Trophoblast cell (in vitro differentiated cells and primary cell): ENCODE results near the gene IFIT2.

Experiments
- DNase-seq, 2 donors: peaks; one replicate each; pipeline ENCODE4 v3.0.0-alpha.2; 2016
- H2AFZ ChIP-seq: 2 replicates; pipeline ENCODE4 v1.6.1; 2013; ENCODE audit warnings: low read length, moderate library complexity, mild to moderate bottlenecking; ENCODE audit not compliant: insufficient read depth, poor library complexity
- H2AK5ac ChIP-seq: 2 replicates; pipeline ENCODE4 v1.6.1; 2013; ENCODE audit warnings: mild to moderate bottlenecking, low read length
- H2BK120ac ChIP-seq: 2 replicates; pipeline ENCODE4 v1.6.1; 2013; ENCODE audit warnings: low read length, mild to moderate bottlenecking, moderate library complexity; ENCODE audit not compliant: insufficient read depth, poor library complexity
- H2BK12ac ChIP-seq: 2 replicates; pipeline ENCODE4 v1.6.1; 2013; ENCODE audit warnings: mild to moderate bottlenecking, low read length, moderate library complexity
- H2BK5ac ChIP-seq: 2 replicates; pipeline ENCODE4 v1.6.1; 2013; ENCODE audit warnings: low read length, low read depth, moderate library complexity, mild to moderate bottlenecking; ENCODE audit not compliant: poor library complexity
- H3K14ac ChIP-seq: 2 replicates; pipeline ENCODE4 v1.6.1; 2013; ENCODE audit warnings: mild to moderate bottlenecking, low read length
- H3K18ac ChIP-seq: 2 replicates; pipeline ENCODE4 v1.6.1; 2013; ENCODE audit warnings: mild to moderate bottlenecking, low read length
- H3K23ac ChIP-seq: 2 replicates; pipeline ENCODE4 v1.6.1; 2013; ENCODE audit warnings: low read length
- H3K27ac ChIP-seq: 2 replicates; pipeline ENCODE4 v1.5.1; 2013; ENCODE audit warnings: low read depth, mild to moderate bottlenecking, inconsistent platforms, low read length, moderate library complexity
- H3K27me3 ChIP-seq: 2 replicates; pipeline ENCODE4 v1.6.1; 2013; ENCODE audit warnings: inconsistent platforms, mild to moderate bottlenecking, low read length, moderate library complexity; ENCODE audit not compliant: insufficient read depth
- H3K36me3 ChIP-seq, 2 experiments: 1 replicate in 1 of 2; 2 replicates in 1 of 2; pipeline ENCODE4 v1.6.1; 2013; ENCODE audit warnings: low read length in 2 of 2, mild to moderate bottlenecking in 2 of 2, moderate library complexity in 1 of 2; ENCODE audit not compliant: insufficient read depth in 2 of 2, control insufficient read depth in 1 of 2
- H3K4ac ChIP-seq: 2 replicates; pipeline ENCODE4 v1.6.1; 2013; ENCODE audit warnings: low read depth, mild to moderate bottlenecking, low read length, moderate library complexity
- H3K4me1 ChIP-seq, 2 experiments: 1 replicate in 1 of 2; 2 replicates in 1 of 2; pipeline ENCODE4 v1.6.1; 2013; ENCODE audit warnings: low read length in 2 of 2, mild to moderate bottlenecking in 2 of 2, moderate library complexity in 1 of 2; ENCODE audit not compliant: insufficient read depth in 2 of 2, control insufficient read depth in 1 of 2
- H3K4me2 ChIP-seq: 2 replicates; pipeline ENCODE4 v1.6.1; 2013; ENCODE audit warnings: inconsistent platforms, mild to moderate bottlenecking, low read length, moderate library complexity
- H3K4me3 ChIP-seq: 2 replicates; pipeline ENCODE4 v1.5.1; 2013; ENCODE audit warnings: mild to moderate bottlenecking, low read depth, low read length, inconsistent platforms
- H3K79me1 ChIP-seq: one replicate; pipeline ENCODE4 v1.6.1; 2013; ENCODE audit warnings: low read length
- H3K79me2 ChIP-seq: 2 replicates; pipeline ENCODE4 v1.6.1; 2013; ENCODE audit warnings: low read length, mild to moderate bottlenecking; ENCODE audit not compliant: control insufficient read depth, insufficient read depth, poor library complexity
- H3K9ac ChIP-seq: 2 replicates; pipeline ENCODE4 v1.6.1; 2013; ENCODE audit warnings: mild to moderate bottlenecking, low read length
- H3K9me3 ChIP-seq: 2 replicates; pipeline ENCODE4 v1.6.1; 2013; ENCODE audit warnings: low read depth, mild to moderate bottlenecking, control low read depth, inconsistent platforms, low read length; ENCODE audit not compliant: insufficient read depth
- H4K12ac ChIP-seq: 2 replicates; pipeline ENCODE4 v1.6.1; 2013; ENCODE audit warnings: low read depth, mild to moderate bottlenecking, low read length, moderate library complexity
- H4K8ac ChIP-seq: 2 replicates; pipeline ENCODE4 v1.6.1; 2013; ENCODE audit warnings: low read depth, mild to moderate bottlenecking, low read length, moderate library complexity
- H4K91ac ChIP-seq: one replicate; pipeline ENCODE4 v1.6.1; 2013; ENCODE audit warnings: low read depth, mild to moderate bottlenecking, low read length, moderate library complexity
- WGBS: extraction: QIAGEN DNeasy Blood & Tissue Kit; methylation state at CpG from one replicate; pipeline ENCODE4 v1.1.7; 2013; ENCODE audit warnings: missing lambda C conversion rate; ENCODE audit not compliant: insufficient read length, insufficient coverage; ENCODE audit errors: extremely low coverage; 5-methylcytosine and 5-hydroxymethylcytosine counted together

IFIT2 gene

DNA sequence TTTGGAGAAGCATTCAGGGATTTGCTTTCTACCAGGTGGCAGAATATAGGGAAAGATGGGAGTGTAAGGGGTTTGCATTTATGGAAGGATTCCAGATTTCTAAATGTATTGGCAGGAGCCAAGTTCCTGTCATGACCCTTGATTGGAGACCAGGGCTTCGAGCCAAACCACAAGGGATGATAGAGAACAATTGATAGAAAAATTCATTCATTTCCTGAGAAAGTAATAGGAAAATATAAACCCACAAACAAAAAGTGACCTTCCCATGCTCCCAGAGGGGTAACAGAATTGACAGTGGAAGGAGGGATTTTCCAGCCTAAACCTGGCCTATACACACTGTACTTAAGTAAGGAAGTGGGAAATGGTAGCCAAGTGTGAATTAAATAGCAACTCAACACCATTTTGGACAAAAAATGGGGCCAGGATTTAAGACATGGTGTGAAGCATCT is 22.4 kb upstream of the IFIT2 start:
- WGBS = no CpG with 5 or more reads among the region's 1 CpG
- no peak overlapping the region for H4K8ac ChIP-seq
- no peak overlapping the region for H3K4me3 ChIP-seq
- H3K14ac ChIP-seq = no peak overlapping the region
- H2AK5ac ChIP-seq = no peak overlapping the region
- no peak overlapping the region for H3K9ac ChIP-seq
- H3K36me3 ChIP-seq = no peaks in the 10 kb centered on the region
- H3K23ac ChIP-seq = no peak overlapping the region
- H4K12ac ChIP-seq = no peak overlapping the region
- H3K27ac ChIP-seq = no peak overlapping the region
- no peak overlapping the region for H3K18ac ChIP-seq
- H2BK5ac ChIP-seq = no peak overlapping the region
- H3K9me3 ChIP-seq = no peaks in the 10 kb centered on the region
- H4K91ac ChIP-seq = no peak overlapping the region
- no peak overlapping the region for H3K4me2 ChIP-seq
- no peak overlapping the region for H2BK120ac ChIP-seq
- DNase-seq = no peak
- no peak overlapping the region for H2AFZ ChIP-seq
- H3K27me3 ChIP-seq = no peaks in the 10 kb centered on the region
- no peak overlapping the region for H3K4ac ChIP-seq
- peak overlapping the region; percentile 13 for H2BK12ac ChIP-seq
- peaks cover 3 to 7% of the 10 kb centered on the region in 2 experiments for H3K4me1 ChIP-seq
- H3K79me2 ChIP-seq = no peaks in the 10 kb centered on the region
- peaks cover 4% of the 10 kb centered on the region for H3K79me1 ChIP-seq

DNA sequence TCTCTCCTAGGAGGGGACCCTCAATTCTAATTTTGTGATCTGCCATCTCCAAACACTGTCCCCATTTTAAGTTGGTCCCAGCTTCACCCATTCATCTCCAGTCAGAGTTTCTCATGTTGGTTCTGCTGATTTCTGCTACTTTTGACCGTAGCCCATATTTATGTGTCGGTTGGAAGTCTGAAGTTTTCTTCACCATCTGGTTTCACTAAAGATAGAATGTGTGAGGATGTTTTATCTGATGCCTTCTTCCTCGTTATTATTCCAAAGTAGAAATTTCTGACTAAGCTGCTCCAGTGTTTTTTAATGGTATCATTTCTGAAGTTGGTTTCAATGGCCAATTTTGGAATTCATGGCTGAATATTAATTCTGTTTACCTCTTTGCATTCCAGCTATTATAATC is 21.3 kb upstream of the IFIT2 start:
- Histone ChIP-seq H3K27ac (no peak overlapping the region), H3K14ac (no peak overlapping the region), H3K4me1 (peaks cover 0 to 3% of the 10 kb centered on the region in 2 experiments), H3K4me2 (no peak overlapping the region), H3K18ac (no peak overlapping the region), H2AK5ac (no peak overlapping the region), H4K12ac (no peak overlapping the region), H4K8ac (no peak overlapping the region), H3K36me3 (no peaks in the 10 kb centered on the region), H3K23ac (no peak overlapping the region), H3K27me3 (no peaks in the 10 kb centered on the region), H2BK120ac (no peak overlapping the region), H2BK5ac (no peak overlapping the region), H3K79me2 (no peaks in the 10 kb centered on the region), H3K4ac (no peak overlapping the region), H2AFZ (no peak overlapping the region), H3K79me1 (peaks cover 4% of the 10 kb centered on the region), H4K91ac (no peak overlapping the region), H2BK12ac (no peak overlapping the region), H3K9me3 (no peaks in the 10 kb centered on the region), H3K4me3 (no peak overlapping the region), H3K9ac (no peak overlapping the region)
- no CpG with 5 or more reads among the region's 3 CpGs for WGBS
- no peak for DNase-seq

DNA sequence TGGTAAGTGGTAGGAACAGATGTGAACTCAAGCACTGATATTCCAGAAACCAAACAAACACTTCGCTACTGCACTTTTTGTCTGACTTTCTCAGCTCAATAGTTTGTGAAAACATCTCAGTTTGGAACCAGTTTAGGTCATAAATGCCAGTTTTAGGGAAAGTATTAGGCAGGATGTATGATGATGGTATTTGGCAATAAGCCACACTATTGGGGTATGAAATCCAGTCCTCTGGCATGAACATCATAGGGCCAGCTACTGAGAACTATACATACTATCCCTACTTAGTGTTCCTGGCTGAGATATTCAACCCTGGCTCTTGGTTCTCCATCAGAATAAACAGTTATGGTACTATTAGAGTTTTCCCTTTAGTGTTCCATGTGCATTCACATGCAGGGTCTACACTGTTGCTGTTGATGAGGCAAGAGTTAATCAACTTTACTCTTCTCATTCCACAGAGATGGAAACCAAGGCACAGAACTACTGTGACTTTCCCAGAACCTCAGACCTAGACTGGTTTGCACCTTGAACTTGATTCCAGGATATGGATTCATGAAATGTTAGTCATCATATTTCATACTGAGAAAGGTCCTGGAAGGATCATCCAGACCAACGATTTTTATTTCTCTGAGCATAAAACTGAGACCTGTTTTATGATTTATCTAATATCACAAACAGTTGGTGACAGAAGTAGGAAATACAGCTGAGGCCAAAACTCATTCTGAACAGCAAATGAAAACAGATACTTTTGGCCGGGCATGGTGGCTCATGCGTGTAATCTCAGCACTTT is 20.0 kb upstream of the IFIT2 start:
- H4K12ac ChIP-seq = no peak overlapping the region
- H2BK5ac ChIP-seq = no peak overlapping the region
- no peak overlapping the region for H3K9ac ChIP-seq
- no peaks in the 10 kb centered on the region for H3K36me3 ChIP-seq
- H3K27ac ChIP-seq = no peak overlapping the region
- no peaks in the 10 kb centered on the region for H3K27me3 ChIP-seq
- H3K14ac ChIP-seq = no peak overlapping the region
- no peak overlapping the region for H3K4me2 ChIP-seq
- no peak overlapping the region for H2AFZ ChIP-seq
- H2BK120ac ChIP-seq = no peak overlapping the region
- no peaks in the 10 kb centered on the region for H3K9me3 ChIP-seq
- H4K91ac ChIP-seq = no peak overlapping the region
- H3K79me1 ChIP-seq = peaks cover 4% of the 10 kb centered on the region
- no peak overlapping the region for H3K18ac ChIP-seq
- peaks cover 0 to 3% of the 10 kb centered on the region in 2 experiments for H3K4me1 ChIP-seq
- no peak overlapping the region for H3K4me3 ChIP-seq
- H4K8ac ChIP-seq = no peak overlapping the region
- no peaks in the 10 kb centered on the region for H3K79me2 ChIP-seq
- DNase-seq = no peak
- H2BK12ac ChIP-seq = no peak overlapping the region
- WGBS = no CpG with 5 or more reads among the region's 4 CpGs
- no peak overlapping the region for H3K23ac ChIP-seq
- H2AK5ac ChIP-seq = no peak overlapping the region
- H3K4ac ChIP-seq = no peak overlapping the region

DNA sequence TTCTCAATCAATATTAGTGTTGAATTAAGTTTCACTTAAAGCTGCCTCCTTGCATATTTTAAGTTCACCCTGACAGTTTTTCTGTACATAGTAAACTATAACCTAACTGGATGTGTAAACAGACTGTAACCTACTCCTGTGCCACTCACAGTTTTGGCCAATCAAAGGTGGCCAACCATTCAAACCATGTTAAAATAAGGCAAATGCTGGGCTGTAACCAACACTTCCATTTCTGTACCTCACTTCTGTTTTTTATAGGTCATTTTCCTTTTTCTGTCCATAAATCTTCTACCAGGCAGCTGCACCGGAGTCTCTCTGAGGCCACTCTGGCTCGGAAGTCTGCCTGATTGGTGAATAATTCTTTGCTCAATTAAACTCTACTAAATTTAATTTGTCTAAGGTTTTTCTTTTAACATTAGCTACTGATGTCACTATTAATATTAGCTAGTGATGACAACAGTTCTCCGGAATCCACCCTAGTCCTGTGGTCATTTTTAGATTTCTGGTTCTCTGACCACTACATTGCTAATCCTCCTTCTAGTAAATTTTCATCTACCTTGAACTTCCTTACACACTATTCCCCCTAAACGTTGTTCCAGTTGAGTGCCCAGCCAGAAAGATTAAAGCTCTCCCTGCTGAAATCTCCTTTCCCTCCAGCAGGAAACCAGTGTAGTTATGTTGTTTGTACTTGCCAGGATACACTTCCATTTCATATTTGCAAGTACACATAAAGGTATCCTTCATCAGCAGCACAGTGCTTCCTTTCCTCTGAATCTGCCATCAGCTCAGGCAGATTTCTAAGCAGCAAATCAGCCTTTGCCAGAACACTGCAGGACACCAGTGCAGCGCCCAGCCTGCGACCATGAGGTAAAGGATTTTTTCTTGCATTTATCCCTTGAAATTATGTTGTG is 18.6 kb upstream of the IFIT2 start:
- H2AFZ ChIP-seq = peak overlapping the region; percentile 8
- no peak overlapping the region for H2BK5ac ChIP-seq
- H2BK12ac ChIP-seq = no peak overlapping the region
- peaks cover 2% of the 10 kb centered on the region for H3K79me1 ChIP-seq
- H3K79me2 ChIP-seq = no peaks in the 10 kb centered on the region
- H3K27ac ChIP-seq = no peak overlapping the region
- H3K9me3 ChIP-seq = no peaks in the 10 kb centered on the region
- no peak for DNase-seq
- H2BK120ac ChIP-seq = no peak overlapping the region
- no CpG with 5 or more reads among the region's 6 CpGs for WGBS
- H3K4me1 ChIP-seq = peaks cover 0 to 3% of the 10 kb centered on the region in 2 experiments
- no peak overlapping the region for H2AK5ac ChIP-seq
- H3K4me2 ChIP-seq = no peak overlapping the region
- no peak overlapping the region for H4K12ac ChIP-seq
- H3K14ac ChIP-seq = no peak overlapping the region
- no peaks in the 10 kb centered on the region for H3K36me3 ChIP-seq
- H3K4me3 ChIP-seq = no peak overlapping the region
- no peak overlapping the region for H4K91ac ChIP-seq
- no peak overlapping the region for H3K4ac ChIP-seq
- H4K8ac ChIP-seq = peak overlapping the region; percentile 91
- no peak overlapping the region for H3K9ac ChIP-seq
- no peak overlapping the region for H3K18ac ChIP-seq
- H3K23ac ChIP-seq = no peak overlapping the region
- H3K27me3 ChIP-seq = no peaks in the 10 kb centered on the region
